Measurements from ENCODE around the gene ZNF780A.
A peak's percentile ranks its signal among the peaks of the same experiment; 100 is the strongest.
"Not testable (repeated sequence)": the region's sequence is repeated elsewhere in the genome, so short reads cannot be mapped to it uniquely, and the experiment has no call there.

ZNF780A gene

GRCh38 chr19:40084948-40085347 lies 5.8 kb downstream of the ZNF780A start:
- DNase-seq (ENCODE audit: low spot score), result no peak

- DNase-seq (ENCODE audit: low spot score), result no peak
Observed at GRCh38 chr19:40081411-40081810, 9.3 kb downstream of the ZNF780A start.

- no peak for DNase-seq (ENCODE audit: low spot score)
Observed at GRCh38 chr19:40080289-40080688, 10.5 kb downstream of the ZNF780A start.

- DNase-seq (ENCODE audit: low spot score), result no peak
Observed at GRCh38 chr19:40078377-40078776, 12.4 kb downstream of the ZNF780A start.

DNA sequence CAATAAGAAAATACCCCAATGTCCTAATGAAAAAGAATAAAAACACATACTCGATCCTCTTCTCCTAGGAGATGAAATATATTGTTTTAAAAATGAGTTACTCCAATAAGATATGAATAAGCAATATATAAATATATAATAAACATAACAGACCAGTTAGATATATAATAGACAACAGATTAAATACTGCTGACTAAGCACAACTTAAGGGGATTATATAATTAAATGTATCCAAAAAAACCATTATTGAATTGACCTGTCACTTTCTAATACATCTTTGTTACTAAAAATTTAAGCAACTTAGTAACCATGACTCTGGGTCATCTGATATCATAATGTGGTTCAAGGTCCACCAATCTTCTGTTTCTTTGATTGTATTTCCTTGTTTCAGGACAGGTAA lies 20.7 kb downstream of the ZNF780A start:
- DNase-seq (ENCODE audit: low spot score), result no peak

DNA sequence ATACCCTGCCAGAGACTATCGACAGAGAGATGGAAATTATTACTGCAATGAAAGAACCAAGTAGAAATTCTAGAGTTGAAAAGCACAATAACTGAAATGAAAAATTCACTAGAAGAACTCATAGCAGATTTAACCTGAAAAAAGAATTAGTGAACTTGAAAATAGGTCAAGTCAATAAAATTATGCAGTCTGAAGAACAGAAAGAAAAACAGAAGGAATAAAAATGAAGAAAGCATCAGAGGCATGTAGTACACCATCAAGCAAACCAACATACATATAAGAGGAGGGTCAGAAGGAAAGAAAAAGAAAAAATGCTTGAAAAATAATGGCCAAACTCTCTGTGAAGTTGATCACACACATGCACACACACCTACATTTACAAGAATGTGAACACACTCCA lies 31.1 kb downstream of the ZNF780A start:
- no peak for DNase-seq (ENCODE audit: low spot score)

- DNase-seq (ENCODE audit: low spot score), result no peak
Observed at GRCh38 chr19:40057166-40057565, 33.6 kb downstream of the ZNF780A start.

- DNase-seq (ENCODE audit: low spot score), result no peak
Observed at GRCh38 chr19:40056505-40056904, 34.2 kb downstream of the ZNF780A start.

DNA sequence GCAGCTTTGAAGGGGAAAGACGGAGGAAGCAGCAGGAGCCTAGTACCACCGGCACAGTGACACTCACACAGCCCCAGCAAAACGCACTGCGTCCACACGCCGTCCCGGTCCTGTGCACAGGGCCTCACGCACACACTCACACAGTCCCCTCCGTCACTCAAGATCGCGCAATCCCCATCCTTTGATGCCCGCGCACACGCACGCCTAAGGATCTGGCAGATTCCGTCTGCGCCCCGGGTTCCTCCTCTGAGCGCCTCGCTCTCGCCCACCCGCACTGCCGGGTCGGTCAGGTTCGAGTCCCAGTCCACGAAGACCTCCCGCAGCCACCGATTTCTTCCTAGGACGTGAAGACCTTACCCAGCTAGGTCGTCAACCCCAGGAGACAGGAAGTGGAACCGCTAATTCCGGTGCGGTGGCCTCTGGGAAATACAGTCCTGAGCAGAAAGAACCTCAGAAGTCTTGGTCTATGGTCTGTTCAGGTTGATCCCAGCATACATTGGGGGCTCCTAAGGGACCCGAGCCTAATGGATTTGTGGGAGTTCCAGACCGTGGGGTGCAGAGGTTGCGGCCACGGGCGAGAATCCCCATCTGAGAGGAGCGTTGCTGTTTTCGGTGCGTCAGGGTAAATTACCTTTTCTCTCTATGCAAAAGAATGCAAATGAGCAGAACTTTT lies 34.8 kb downstream of the ZNF780A start, which contains the start of gene ZNF780B:
Gene ZNF780B (minus strand): TSS at position 400 of the 673 bp plus-strand sequence. CDS start 5,899 bp downstream, outside the sequence.
- peak; percentile 74 for DNase-seq (ENCODE audit: low spot score)

DNA sequence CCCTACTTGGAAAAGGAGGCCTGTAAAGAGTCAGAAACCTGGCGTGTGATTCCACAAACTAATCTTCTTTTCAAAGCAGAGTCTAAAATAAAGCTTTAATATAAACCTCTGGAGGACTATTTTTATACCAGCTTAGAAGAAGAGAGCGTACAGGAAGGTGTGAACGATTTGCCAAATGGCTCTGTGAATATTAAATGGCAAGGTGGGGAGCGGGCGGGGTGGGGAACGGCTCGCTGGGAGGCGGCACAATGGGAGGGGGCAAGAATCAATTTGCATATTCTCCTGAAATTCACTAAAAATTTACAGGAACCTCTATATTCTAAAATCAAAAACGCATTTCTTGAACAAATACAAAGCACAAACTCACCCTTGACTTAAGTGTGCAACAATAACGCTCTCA lies 35.7 kb downstream of the ZNF780A start:
- no peak for DNase-seq (ENCODE audit: low spot score)

- no peak for DNase-seq (ENCODE audit: low spot score)
Observed at GRCh38 chr19:40054632-40055031, 36.1 kb downstream of the ZNF780A start.

- no peak for DNase-seq (ENCODE audit: low spot score)
Observed at GRCh38 chr19:40053491-40053890, 37.3 kb downstream of the ZNF780A start.

DNA sequence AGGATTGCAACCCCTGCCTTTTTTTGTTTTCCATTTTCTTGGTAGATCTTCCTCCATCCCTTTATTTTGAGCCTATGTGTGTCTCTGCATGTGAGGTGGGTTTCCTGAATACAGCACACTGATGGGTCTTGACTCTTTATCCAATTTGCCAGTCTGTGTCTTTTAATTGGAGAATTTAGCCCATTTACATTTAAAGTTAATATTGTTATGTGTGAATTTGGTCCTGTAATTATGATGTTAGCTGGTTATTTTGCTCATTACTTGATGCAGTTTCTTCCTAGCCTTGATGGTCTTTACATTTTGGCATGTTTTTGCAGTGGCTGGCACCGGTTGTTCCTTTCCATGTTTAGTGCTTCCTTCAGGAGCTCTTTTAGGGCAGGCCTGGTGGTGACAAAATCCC lies 49.0 kb downstream of the ZNF780A start:
- DNase-seq (ENCODE audit: low spot score), result not testable (repeated sequence)

GRCh38 chr19:40038047-40038446 lies 52.7 kb downstream of the ZNF780A start:
- not testable (repeated sequence) for DNase-seq (ENCODE audit: low spot score)

DNA sequence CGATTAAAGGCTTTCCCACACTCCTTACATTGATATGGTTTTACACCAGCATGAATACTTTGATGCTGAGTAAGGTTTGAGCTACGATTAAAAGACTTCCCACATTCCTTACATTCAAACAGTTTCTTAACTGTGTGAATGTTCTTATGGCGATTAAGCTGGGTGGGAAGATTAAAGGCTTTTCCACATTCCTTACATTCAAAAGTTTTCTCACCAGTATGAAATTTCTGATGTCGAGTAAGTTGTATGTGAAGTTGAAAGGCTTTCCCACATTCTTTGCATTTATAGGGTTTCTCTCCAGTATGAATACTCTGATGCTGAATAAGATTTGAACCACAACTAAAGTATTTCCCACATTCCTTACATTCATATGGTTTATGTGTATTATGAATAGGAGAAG lies 54.7 kb downstream of the ZNF780A start:
- no peak for DNase-seq (ENCODE audit: low spot score)

GRCh38 chr19:40033989-40034560 lies 56.7 kb downstream of the ZNF780A start:
- DNase-seq (ENCODE audit: low spot score), result no peak

DNA sequence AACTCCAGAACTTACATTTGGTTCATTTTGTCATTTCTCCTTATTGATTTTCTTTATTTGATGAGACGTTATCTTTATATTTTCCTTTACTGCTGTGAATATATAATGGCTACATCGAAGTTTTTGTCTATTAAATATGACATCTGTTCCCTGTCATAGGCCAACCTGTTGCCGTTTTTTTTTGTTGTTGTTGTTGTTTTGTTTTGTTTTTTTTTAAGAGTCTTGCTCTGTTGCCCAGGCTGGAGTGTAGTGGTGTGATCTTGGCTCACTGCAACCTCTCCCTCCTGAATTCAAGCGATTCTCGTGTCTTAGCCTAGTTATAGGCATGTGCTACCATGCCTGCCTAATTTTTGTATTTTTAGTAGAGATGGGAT lies 64.2 kb downstream of the ZNF780A start:
- no peak for DNase-seq (ENCODE audit: low spot score)

DNA sequence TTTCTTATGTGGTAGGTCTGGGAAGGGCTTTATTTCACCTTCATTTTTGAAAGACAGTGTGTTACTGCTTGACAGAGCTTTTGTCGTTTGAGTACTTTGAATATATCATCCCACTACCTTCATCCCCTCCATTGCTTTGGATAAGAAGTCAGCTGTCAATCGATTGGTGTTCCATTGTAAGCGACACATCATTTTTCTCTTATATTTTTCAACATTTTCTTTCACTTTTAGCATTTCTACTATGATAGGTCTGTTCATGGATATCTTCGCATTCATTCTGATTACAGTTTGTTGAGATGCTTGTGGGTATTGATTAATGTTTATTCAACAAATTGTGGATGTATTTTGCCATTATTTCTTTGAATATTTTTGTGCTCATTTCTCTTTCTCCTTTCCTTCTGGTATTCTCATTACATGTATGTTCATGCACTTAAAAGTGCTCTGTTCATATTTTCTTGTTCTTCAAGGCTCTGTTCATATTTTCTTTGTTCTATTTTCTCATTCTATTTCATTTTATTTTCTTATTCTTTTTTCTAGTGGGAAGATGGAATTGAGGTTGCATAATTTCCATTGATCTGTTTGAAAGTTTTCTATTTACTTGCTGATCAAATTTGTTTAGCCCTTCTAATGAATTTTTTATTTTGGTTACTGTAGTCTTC lies 64.7 kb downstream of the ZNF780A start:
- no peak for DNase-seq (ENCODE audit: low spot score)

- DNase-seq (ENCODE audit: low spot score), result no peak
Observed at GRCh38 chr19:40023969-40024368, 66.8 kb downstream of the ZNF780A start.

Measured in ecto neural progenitor cell (in vitro differentiated cells).